K562 (cell line): ENCODE measurements around the gene IDH3G. TPM values are rescaled to one million over a fixed set of nuclear protein-coding genes. Genes with fewer than 3 reads are reported as not detected.

Source experiments
- CEBPZ ChIP-seq: fragments of 150-350 bp; IDR thresholded peaks from 2 replicates; pipeline ENCODE4 v1.6.1; 2014; ENCODE audit warnings: low read depth, mild to moderate bottlenecking, low read length, borderline replicate concordance
- DIDO1 ChIP-seq: fragments of 450-650 bp; IDR thresholded peaks from 2 replicates; pipeline ENCODE4 v1.6.1; 2016; ENCODE audit warnings: low read depth, missing biosample characterization, missing genetic modification characterization
- ERF ChIP-seq: fragments of 450-650 bp; formaldehyde crosslinking; IDR thresholded peaks from 2 replicates; pipeline ENCODE4 v1.4.0; 2020; ENCODE audit warnings: mild to moderate bottlenecking, mixed read lengths
- HDAC2 ChIP-seq: fragments of 450-650 bp; IDR thresholded peaks from 2 replicates; pipeline ENCODE4 v1.6.1; 2016; ENCODE audit warnings: mild to moderate bottlenecking
- MECOM ChIP-seq: fragments of 250-450 bp; sonication (Bioruptor Pico); IDR thresholded peaks from 2 replicates; pipeline ENCODE4 v1.8.0; 2022; ENCODE audit warnings: inconsistent platforms
- NEUROD1 ChIP-seq: fragments of 150-350 bp; IDR thresholded peaks from 2 replicates; pipeline ENCODE4 v1.6.1; 2014; ENCODE audit warnings: borderline replicate concordance, low read length, low read depth; ENCODE audit not compliant: partially characterized antibody
- PHTF2 ChIP-seq: fragments of 250-450 bp; sonication (Bioruptor Pico); IDR thresholded peaks from 2 replicates; pipeline ENCODE4 v1.5.0; 2021; ENCODE audit warnings: mild to moderate bottlenecking
- POLR2B ChIP-seq: fragments of 450-650 bp; IDR thresholded peaks from 2 replicates; pipeline ENCODE4 v1.6.1; 2018; ENCODE audit warnings: low read depth; ENCODE audit not compliant: partially characterized antibody
- RFX1 ChIP-seq: fragments of 450-650 bp; IDR thresholded peaks from 2 replicates; pipeline ENCODE4 v1.6.1; 2016; ENCODE audit warnings: mild to moderate bottlenecking, moderate library complexity
- RREB1 ChIP-seq: fragments of 250-450 bp; sonication (Bioruptor Pico); IDR thresholded peaks from 2 replicates; pipeline ENCODE4 v1.4.0; 2020
- SREBF2 ChIP-seq: sonication (generic); formaldehyde crosslinking; IDR thresholded peaks from 2 replicates; pipeline ENCODE4 v1.4.0; 2020; ENCODE audit warnings: mild to moderate bottlenecking, missing genetic modification reagents
- U2AF2 ChIP-seq: fragments of 200-400 bp; formaldehyde crosslinking; optimal IDR thresholded peaks from 2 replicates; pipeline ENCODE3; 2017; ENCODE audit warnings: low read depth, mild to moderate bottlenecking, low read length
- ZFP36 ChIP-seq: fragments of 150-350 bp; IDR thresholded peaks from 2 replicates; pipeline ENCODE4 v1.6.1; 2018; ENCODE audit warnings: low read length, low read depth; ENCODE audit not compliant: partially characterized antibody
- ZNF134 ChIP-seq: fragments of 250-450 bp; sonication (Bioruptor Pico); conservative IDR thresholded peaks from 2 replicates; pipeline ENCODE4 v1.4.0; 2020
- ZNF280B ChIP-seq: fragments of 250-450 bp; sonication (Bioruptor Pico); IDR thresholded peaks from 2 replicates; pipeline ENCODE4 v1.5.1; 2021; ENCODE audit warnings: mild to moderate bottlenecking
- polyA plus RNA-seq, 8 experiments: library from polyadenylated mRNA; depleted of rRNA in 4 of 8; stranded (reverse) in 5 of 8; unstranded in 3 of 8; fragments of >200 nt; fragmentation: Nextera tagmentation in 2 of 8; fragmentation: Illumina TruSeq in 1 of 8; extraction: Ambion mirVana in 2 of 8; extraction: Trizol in 1 of 8; gene quantifications; 2 replicates each; pipeline versions ENCODE4 v1.2.1 to v1.2.3, GENCODE V29; 2011 to 2014; ENCODE audit warnings: inconsistent platforms in 1 of 8, missing spikeins in 1 of 8
- total RNA-seq, 7 experiments: library from RNA; depleted of rRNA in 6 of 7; stranded (reverse); fragments of >200 nt in 6 of 7; fragmentation: Illumina TruSeq in 2 of 7; extraction: Trizol in 2 of 7; gene quantifications; 2 replicates each; pipeline versions ENCODE4 v1.2.1 to v1.2.3, GENCODE V29; 2011 to 2021; ENCODE audit warnings: low replicate concordance in 1 of 7
- TF ChIP-seq, protein P1 (sequence below): fragments of 450-650 bp; IDR thresholded peaks from 2 replicates; pipeline ENCODE4 v1.6.1; 2017; ENCODE audit warnings: mild to moderate bottlenecking, moderate library complexity

Gene IDH3G
- total and polyA plus RNA-seq, 9 of the 15 experiments (the other 6 are each of a cell fraction or from before 2014, with no cell fraction given): 24.3 to 72.5 (median 37.9) TPM

DNA sequence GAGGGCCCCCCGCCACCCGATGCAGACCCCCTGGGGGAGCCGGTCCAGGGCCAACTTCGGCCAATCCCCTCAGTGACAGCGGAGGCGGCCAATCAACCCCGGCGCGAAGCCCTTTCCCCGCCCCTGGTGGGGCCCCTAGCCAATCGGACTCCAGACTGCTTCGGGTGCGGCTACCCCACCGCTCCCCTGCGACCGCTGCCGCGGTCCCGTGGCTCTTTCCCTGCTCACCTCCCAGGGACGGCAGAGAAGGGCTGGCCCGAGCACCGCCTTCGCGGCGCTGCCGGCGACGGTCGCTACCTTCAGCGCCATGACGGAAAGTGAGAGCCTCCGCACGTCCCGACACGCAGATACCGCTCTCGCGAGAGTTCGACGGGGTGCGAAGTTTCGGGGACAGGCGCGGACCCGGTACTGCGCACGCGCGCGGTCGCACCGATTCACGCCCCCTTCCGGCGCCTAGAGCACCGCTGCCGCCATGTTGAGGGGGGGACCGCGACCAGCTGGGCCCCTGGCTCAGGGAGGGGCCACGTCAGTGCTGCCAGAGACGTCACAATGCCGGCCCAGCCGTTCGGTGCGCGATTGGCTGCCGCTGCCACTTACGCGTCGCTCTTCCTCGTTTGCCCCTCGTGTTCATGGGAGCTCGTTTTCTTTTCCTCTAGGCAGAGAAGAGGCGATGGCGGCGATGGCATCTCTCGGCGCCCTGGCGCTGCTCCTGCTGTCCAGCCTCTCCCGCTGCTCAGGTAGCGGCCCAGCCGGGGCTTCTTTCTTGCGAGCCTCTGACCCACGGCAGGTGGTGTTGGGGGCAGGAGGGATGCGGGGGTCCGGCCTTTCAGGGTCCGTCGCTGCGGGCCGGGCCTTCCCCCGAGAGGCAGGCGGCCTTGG, at the start of gene IDH3G, which contains the start of gene SSR4 (continued):
- no peak for TF ChIP-seq RREB1
- no peak for TF ChIP-seq CEBPZ
- no peak for TF ChIP-seq ZFP36
- TF ChIP-seq ZNF280B: no peak
- no peak for TF ChIP-seq RFX1
- no peak for TF ChIP-seq U2AF2
- no peak for TF ChIP-seq NEUROD1
- TF ChIP-seq HDAC2: no peak
- 0 out of 2 replicates have a peak, but pooled peaks have one; percentile 9 for TF ChIP-seq DIDO1 (tag)
- TF ChIP-seq, protein P1, sequence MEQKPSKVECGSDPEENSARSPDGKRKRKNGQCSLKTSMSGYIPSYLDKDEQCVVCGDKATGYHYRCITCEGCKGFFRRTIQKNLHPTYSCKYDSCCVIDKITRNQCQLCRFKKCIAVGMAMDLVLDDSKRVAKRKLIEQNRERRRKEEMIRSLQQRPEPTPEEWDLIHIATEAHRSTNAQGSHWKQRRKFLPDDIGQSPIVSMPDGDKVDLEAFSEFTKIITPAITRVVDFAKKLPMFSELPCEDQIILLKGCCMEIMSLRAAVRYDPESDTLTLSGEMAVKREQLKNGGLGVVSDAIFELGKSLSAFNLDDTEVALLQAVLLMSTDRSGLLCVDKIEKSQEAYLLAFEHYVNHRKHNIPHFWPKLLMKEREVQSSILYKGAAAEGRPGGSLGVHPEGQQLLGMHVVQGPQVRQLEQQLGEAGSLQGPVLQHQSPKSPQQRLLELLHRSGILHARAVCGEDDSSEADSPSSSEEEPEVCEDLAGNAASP: no peak
- TF ChIP-seq ZNF134 (CRISPR knock-in tag): no peak
- no peak for TF ChIP-seq PHTF2 (CRISPR knock-in tag)
- TF ChIP-seq ERF: 0 out of 2 replicates have a peak, but pooled peaks have one; percentile 61
- TF ChIP-seq POLR2B: peak; percentile 60
- no peak for TF ChIP-seq SREBF2 (CRISPR knock-in tag)
- TF ChIP-seq MECOM (CRISPR knock-in tag): no peak
